Mucosa of descending colon (tissue), 3 donors: ENCODE data around the gene PGAP1. TPM values are rescaled to one million over a fixed set of nuclear protein-coding genes. Genes with fewer than 3 reads are reported as not detected.

ENCODE experiments used
- ATAC-seq: fragments of 200-7000 bp; cut with Tn5 transposase; one replicate; pipeline ENCODE4 v1.9.1; 2020; ENCODE audit warnings: mild to moderate bottlenecking, moderate library complexity
- DNase-seq, 3 donors: peaks; one replicate each; pipeline ENCODE4 v3.0.0-alpha.2; 2020
- H3K36me3 ChIP-seq: fragments of 200-600 bp; one replicate; pipeline ENCODE4 v1.8.0; 2021; ENCODE audit warnings: low read depth, mild to moderate bottlenecking
- H3K4me1 ChIP-seq: fragments of 200-600 bp; one replicate; pipeline ENCODE4 v1.8.0; 2021; ENCODE audit warnings: low read depth, mild to moderate bottlenecking
- H3K4me3 ChIP-seq: fragments of 200-600 bp; one replicate; pipeline ENCODE4 v1.8.0; 2021; ENCODE audit warnings: mild to moderate bottlenecking
- H3K9me3 ChIP-seq: fragments of 200-600 bp; one replicate; pipeline ENCODE4 v1.8.0; 2021; ENCODE audit warnings: mild to moderate bottlenecking
- intact Hi-C, 2 donors: fragments of 100-400 bp; cut with DNase I in 1 of 2; cut with micrococcal nuclease in 1 of 2; formaldehyde crosslinking; loops; one replicate each; pipeline versions ENCODE4 v1.11.0 to v1.11.1; 2022; cut with DNase I, micrococcal nuclease
- total RNA-seq, 3 donors: library from RNA; stranded (reverse); fragmentation: NEBNext Ultra II Directional in 2 of 3; extraction: Animal tissue kit (Norgen Biotek cat#: 25700) in 2 of 3; gene quantifications; one replicate each; pipeline versions ENCODE4 v1.2.1 to v1.2.4, GENCODE V29; 2021 to 2023
- TF ChIP-seq, protein P1 (sequence below): fragments of 200-600 bp; IDR thresholded peaks from one replicate; pipeline ENCODE4 v1.8.0; 2022; ENCODE audit warnings: antibody characterized with exemption, mild to moderate bottlenecking
- donor health status: DM: no; HTN: no; CAD: no; lungs with moderate emphysema.
- donor health status: DM: no; HTN: no; CAD: no.
- donor health status: DM: no; HTN: yes; CAD: no.

The PGAP1 gene
- total RNA-seq, 3 donors from 2014 or later = 14.0 to 22.1 (median 15.5) TPM

GRCh38 chr2:196809260-196809659 lies 117.2 kb downstream of the PGAP1 start, which contains the start of gene C2orf66:
C2orf66 (minus strand) TSS chr2:196809355; CDS start chr2:196809336, 19 bp downstream.
- ATAC-seq = no peak
- TF ChIP-seq, protein P1, sequence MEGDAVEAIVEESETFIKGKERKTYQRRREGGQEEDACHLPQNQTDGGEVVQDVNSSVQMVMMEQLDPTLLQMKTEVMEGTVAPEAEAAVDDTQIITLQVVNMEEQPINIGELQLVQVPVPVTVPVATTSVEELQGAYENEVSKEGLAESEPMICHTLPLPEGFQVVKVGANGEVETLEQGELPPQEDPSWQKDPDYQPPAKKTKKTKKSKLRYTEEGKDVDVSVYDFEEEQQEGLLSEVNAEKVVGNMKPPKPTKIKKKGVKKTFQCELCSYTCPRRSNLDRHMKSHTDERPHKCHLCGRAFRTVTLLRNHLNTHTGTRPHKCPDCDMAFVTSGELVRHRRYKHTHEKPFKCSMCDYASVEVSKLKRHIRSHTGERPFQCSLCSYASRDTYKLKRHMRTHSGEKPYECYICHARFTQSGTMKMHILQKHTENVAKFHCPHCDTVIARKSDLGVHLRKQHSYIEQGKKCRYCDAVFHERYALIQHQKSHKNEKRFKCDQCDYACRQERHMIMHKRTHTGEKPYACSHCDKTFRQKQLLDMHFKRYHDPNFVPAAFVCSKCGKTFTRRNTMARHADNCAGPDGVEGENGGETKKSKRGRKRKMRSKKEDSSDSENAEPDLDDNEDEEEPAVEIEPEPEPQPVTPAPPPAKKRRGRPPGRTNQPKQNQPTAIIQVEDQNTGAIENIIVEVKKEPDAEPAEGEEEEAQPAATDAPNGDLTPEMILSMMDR = no peak
- intact Hi-C loops = no loop called here
- no peaks in the 10 kb centered on the region for H3K36me3 ChIP-seq
- no peak within 1 kb of the TSS for H3K4me3 ChIP-seq
- no peaks in the 10 kb centered on the region for H3K9me3 ChIP-seq
- no peak for DNase-seq
- no peaks in the 10 kb centered on the region for H3K4me1 ChIP-seq

GRCh38 chr2:196808083-196808665 lies 118.3 kb downstream of the PGAP1 start:
- no peak for ATAC-seq
- TF ChIP-seq, protein P1 = no peak
- Histone ChIP-seq H3K4me1 (no peaks in the 10 kb centered on the region), H3K9me3 (no peaks in the 10 kb centered on the region), H3K36me3 (no peaks in the 10 kb centered on the region), H3K4me3 (no peak overlapping the region)
- intact Hi-C loops = no loop called here
- no peak for DNase-seq

- intact Hi-C loops = no loop called here
- DNase-seq = no peak
- Histone ChIP-seq H3K4me1 (no peaks in the 10 kb centered on the region), H3K36me3 (no peaks in the 10 kb centered on the region), H3K9me3 (no peaks in the 10 kb centered on the region), H3K4me3 (no peak overlapping the region)
- ATAC-seq = no peak
- TF ChIP-seq, protein P1 = no peak
Observed at GRCh38 chr2:196804381-196804780, 122.1 kb downstream of the PGAP1 start.

- H3K4me3 ChIP-seq = no peak overlapping the region
- no peaks in the 10 kb centered on the region for H3K36me3 ChIP-seq
- H3K9me3 ChIP-seq = no peaks in the 10 kb centered on the region
- intact Hi-C loops = no loop called here
- TF ChIP-seq, protein P1 = no peak
- DNase-seq (no peak), ATAC-seq (no peak)
- peaks cover 7% of the 10 kb centered on the region for H3K4me1 ChIP-seq
Observed at GRCh38 chr2:196802401-196802800, 124.1 kb downstream of the PGAP1 start.

GRCh38 chr2:196801674-196802261 lies 124.7 kb downstream of the PGAP1 start:
- TF ChIP-seq, protein P1 = no peak
- Histone ChIP-seq H3K4me3 (no peak overlapping the region), H3K9me3 (no peaks in the 10 kb centered on the region), H3K36me3 (no peaks in the 10 kb centered on the region), H3K4me1 (peaks cover 7% of the 10 kb centered on the region)
- DNase-seq (no peak), ATAC-seq (peak; percentile 37)
- intact Hi-C loops = no loop called here
